Liver (tissue), 3 donors: ENCODE data around the gene CCNI2.

ENCODE experiments used
- GABPA ChIP-seq, 2 donors: IDR thresholded peaks in 1 of 2; conservative IDR thresholded peaks in 1 of 2; 2 replicates each; pipeline ENCODE4 v1.6.1; 2016; ENCODE audit warnings: antibody characterized with exemption in 2 of 2, mild to moderate bottlenecking in 1 of 2, moderate library complexity in 1 of 2
- HNF4G ChIP-seq: IDR thresholded peaks from 2 replicates; pipeline ENCODE4 v1.6.1; 2016; ENCODE audit warnings: antibody characterized with exemption
- JUND ChIP-seq, 2 donors: IDR thresholded peaks; 2 replicates each; pipeline ENCODE4 v1.6.1; 2016; ENCODE audit warnings: antibody characterized with exemption in 2 of 2
- NR2F2 ChIP-seq: IDR thresholded peaks from 2 replicates; pipeline ENCODE4 v1.6.1; 2016; ENCODE audit warnings: antibody characterized with exemption
- RAD21 ChIP-seq, 2 donors: IDR thresholded peaks; 2 replicates each; pipeline ENCODE4 v1.6.1; 2016; ENCODE audit warnings: antibody characterized with exemption in 2 of 2, mild to moderate bottlenecking in 2 of 2
- RXRA ChIP-seq, 2 donors: IDR thresholded peaks; 2 replicates each; pipeline ENCODE4 v1.6.1; 2017 to 2018; ENCODE audit warnings: antibody characterized with exemption in 2 of 2, mild to moderate bottlenecking in 1 of 2
- TAF1 ChIP-seq: conservative IDR thresholded peaks from 2 replicates; pipeline ENCODE4 v1.6.1; 2016; ENCODE audit warnings: antibody characterized with exemption, mild to moderate bottlenecking
- YY1 ChIP-seq: IDR thresholded peaks from 2 replicates; pipeline ENCODE4 v1.6.1; 2016; ENCODE audit warnings: antibody characterized with exemption, mild to moderate bottlenecking
- TF ChIP-seq, protein P1 (sequence below): fragments of 150-350 bp; IDR thresholded peaks from 2 replicates; pipeline ENCODE4 v1.5.1; 2017; ENCODE audit warnings: improper control_type of control experiment, low read depth, low read length; ENCODE audit not compliant: missing input control
- TF ChIP-seq, protein P2 (sequence below): IDR thresholded peaks from 2 replicates; pipeline ENCODE4 v1.6.1; 2016; ENCODE audit warnings: antibody characterized with exemption
- TF ChIP-seq, protein P3 (sequence below): IDR thresholded peaks from 2 replicates; pipeline ENCODE4 v1.6.1; 2016; ENCODE audit warnings: antibody characterized with exemption
- TF ChIP-seq, protein P4 (sequence below): IDR thresholded peaks from 2 replicates; pipeline ENCODE4 v1.6.1; 2016; ENCODE audit warnings: antibody characterized with exemption
- TF ChIP-seq, protein P5 (sequence below): IDR thresholded peaks from 2 replicates; pipeline ENCODE4 v1.6.1; 2016; ENCODE audit warnings: antibody characterized with exemption, mild to moderate bottlenecking
- donor health status: healthy.
- donor health status: healthy.

DNA sequence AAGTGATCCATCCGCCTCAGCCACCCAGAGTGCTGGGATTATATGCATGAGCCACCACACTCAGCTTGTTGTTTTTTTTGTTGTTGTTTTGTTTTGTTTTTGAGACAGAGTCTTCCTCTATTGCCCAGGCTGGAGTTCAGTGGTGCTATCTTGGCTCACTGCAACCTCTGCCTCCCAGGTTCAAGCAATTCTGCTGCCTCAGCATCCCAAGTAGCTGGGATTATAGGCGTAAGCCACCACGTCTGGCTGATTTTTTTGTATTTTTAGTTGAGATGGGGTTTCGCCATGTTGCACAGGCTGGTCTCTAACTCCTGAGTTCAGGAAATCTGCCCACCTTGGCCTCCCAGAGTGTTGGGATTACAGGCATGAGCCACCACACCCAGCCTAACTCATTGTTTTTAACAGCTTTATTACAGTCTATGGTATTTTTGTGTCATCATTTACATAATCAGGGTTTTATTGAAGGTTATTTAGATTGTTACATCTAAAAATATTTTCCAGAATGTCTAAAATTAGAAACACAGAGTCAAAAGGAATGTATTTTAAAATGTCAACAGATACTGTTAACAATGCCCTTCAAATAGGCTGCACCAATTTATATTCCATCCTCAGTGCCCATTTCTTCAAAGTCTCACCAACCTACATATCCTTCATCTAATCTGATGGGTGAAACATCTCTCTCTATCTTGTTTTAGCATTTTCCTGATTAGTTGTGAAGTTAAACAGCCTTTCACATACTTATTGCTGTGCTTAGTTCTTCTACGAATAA lies 28.5 kb upstream of the CCNI2 start:
- no peak for TF ChIP-seq YY1
- TF ChIP-seq, protein P1, sequence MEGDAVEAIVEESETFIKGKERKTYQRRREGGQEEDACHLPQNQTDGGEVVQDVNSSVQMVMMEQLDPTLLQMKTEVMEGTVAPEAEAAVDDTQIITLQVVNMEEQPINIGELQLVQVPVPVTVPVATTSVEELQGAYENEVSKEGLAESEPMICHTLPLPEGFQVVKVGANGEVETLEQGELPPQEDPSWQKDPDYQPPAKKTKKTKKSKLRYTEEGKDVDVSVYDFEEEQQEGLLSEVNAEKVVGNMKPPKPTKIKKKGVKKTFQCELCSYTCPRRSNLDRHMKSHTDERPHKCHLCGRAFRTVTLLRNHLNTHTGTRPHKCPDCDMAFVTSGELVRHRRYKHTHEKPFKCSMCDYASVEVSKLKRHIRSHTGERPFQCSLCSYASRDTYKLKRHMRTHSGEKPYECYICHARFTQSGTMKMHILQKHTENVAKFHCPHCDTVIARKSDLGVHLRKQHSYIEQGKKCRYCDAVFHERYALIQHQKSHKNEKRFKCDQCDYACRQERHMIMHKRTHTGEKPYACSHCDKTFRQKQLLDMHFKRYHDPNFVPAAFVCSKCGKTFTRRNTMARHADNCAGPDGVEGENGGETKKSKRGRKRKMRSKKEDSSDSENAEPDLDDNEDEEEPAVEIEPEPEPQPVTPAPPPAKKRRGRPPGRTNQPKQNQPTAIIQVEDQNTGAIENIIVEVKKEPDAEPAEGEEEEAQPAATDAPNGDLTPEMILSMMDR, result no peak
- no peak for TF ChIP-seq NR2F2
- TF ChIP-seq RAD21 (IDR thresholded peaks at IDR 0.05), result no peak
- TF ChIP-seq TAF1, result no peak
- TF ChIP-seq, protein P2, sequence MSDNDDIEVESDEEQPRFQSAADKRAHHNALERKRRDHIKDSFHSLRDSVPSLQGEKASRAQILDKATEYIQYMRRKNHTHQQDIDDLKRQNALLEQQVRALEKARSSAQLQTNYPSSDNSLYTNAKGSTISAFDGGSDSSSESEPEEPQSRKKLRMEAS, result no peak
- TF ChIP-seq, protein P3, sequence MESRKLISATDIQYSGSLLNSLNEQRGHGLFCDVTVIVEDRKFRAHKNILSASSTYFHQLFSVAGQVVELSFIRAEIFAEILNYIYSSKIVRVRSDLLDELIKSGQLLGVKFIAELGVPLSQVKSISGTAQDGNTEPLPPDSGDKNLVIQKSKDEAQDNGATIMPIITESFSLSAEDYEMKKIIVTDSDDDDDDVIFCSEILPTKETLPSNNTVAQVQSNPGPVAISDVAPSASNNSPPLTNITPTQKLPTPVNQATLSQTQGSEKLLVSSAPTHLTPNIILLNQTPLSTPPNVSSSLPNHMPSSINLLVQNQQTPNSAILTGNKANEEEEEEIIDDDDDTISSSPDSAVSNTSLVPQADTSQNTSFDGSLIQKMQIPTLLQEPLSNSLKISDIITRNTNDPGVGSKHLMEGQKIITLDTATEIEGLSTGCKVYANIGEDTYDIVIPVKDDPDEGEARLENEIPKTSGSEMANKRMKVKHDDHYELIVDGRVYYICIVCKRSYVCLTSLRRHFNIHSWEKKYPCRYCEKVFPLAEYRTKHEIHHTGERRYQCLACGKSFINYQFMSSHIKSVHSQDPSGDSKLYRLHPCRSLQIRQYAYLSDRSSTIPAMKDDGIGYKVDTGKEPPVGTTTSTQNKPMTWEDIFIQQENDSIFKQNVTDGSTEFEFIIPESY, result no peak
- TF ChIP-seq GABPA (IDR thresholded peaks at IDR 0.05 in 1 of 2, conservative IDR thresholded peaks at IDR 0.05 in 1 of 2), result no peak
- no peak for TF ChIP-seq JUND (IDR thresholded peaks at IDR 0.05)
- TF ChIP-seq, protein P4, sequence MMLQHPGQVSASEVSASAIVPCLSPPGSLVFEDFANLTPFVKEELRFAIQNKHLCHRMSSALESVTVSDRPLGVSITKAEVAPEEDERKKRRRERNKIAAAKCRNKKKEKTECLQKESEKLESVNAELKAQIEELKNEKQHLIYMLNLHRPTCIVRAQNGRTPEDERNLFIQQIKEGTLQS, result no peak
- TF ChIP-seq RXRA (IDR thresholded peaks at IDR 0.05), result no peak
- TF ChIP-seq, protein P5, sequence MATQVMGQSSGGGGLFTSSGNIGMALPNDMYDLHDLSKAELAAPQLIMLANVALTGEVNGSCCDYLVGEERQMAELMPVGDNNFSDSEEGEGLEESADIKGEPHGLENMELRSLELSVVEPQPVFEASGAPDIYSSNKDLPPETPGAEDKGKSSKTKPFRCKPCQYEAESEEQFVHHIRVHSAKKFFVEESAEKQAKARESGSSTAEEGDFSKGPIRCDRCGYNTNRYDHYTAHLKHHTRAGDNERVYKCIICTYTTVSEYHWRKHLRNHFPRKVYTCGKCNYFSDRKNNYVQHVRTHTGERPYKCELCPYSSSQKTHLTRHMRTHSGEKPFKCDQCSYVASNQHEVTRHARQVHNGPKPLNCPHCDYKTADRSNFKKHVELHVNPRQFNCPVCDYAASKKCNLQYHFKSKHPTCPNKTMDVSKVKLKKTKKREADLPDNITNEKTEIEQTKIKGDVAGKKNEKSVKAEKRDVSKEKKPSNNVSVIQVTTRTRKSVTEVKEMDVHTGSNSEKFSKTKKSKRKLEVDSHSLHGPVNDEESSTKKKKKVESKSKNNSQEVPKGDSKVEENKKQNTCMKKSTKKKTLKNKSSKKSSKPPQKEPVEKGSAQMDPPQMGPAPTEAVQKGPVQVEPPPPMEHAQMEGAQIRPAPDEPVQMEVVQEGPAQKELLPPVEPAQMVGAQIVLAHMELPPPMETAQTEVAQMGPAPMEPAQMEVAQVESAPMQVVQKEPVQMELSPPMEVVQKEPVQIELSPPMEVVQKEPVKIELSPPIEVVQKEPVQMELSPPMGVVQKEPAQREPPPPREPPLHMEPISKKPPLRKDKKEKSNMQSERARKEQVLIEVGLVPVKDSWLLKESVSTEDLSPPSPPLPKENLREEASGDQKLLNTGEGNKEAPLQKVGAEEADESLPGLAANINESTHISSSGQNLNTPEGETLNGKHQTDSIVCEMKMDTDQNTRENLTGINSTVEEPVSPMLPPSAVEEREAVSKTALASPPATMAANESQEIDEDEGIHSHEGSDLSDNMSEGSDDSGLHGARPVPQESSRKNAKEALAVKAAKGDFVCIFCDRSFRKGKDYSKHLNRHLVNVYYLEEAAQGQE, result no peak
- TF ChIP-seq HNF4G, result no peak
